ENCODE results near the gene SLC4A4.

DNA sequence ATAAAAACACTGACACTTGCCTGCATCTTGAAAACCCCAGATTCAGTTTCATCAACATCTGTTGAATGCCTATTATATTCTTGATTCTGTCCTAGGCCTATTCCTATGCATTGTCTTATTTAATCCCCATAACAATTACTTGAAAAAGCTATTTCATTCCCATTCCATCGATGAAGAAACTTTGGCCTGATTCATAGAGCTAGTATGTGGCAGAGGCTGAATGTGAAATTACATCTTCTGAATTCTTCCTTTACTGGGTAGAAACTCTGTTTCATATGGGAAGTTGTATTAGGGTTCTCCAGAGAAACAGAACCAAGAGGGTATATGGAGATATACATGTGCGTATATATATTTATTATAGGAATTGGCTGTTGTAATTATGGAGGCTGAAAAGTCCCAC is 35.0 kb upstream of the SLC4A4 start:
- TF ChIP-seq, protein P1, sequence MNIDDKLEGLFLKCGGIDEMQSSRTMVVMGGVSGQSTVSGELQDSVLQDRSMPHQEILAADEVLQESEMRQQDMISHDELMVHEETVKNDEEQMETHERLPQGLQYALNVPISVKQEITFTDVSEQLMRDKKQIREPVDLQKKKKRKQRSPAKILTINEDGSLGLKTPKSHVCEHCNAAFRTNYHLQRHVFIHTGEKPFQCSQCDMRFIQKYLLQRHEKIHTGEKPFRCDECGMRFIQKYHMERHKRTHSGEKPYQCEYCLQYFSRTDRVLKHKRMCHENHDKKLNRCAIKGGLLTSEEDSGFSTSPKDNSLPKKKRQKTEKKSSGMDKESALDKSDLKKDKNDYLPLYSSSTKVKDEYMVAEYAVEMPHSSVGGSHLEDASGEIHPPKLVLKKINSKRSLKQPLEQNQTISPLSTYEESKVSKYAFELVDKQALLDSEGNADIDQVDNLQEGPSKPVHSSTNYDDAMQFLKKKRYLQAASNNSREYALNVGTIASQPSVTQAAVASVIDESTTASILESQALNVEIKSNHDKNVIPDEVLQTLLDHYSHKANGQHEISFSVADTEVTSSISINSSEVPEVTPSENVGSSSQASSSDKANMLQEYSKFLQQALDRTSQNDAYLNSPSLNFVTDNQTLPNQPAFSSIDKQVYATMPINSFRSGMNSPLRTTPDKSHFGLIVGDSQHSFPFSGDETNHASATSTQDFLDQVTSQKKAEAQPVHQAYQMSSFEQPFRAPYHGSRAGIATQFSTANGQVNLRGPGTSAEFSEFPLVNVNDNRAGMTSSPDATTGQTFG (tag by site-specific recombination; IDR thresholded peaks at IDR 0.05; ENCODE audit: borderline replicate concordance), result no peak
- TF ChIP-seq, protein P2, sequence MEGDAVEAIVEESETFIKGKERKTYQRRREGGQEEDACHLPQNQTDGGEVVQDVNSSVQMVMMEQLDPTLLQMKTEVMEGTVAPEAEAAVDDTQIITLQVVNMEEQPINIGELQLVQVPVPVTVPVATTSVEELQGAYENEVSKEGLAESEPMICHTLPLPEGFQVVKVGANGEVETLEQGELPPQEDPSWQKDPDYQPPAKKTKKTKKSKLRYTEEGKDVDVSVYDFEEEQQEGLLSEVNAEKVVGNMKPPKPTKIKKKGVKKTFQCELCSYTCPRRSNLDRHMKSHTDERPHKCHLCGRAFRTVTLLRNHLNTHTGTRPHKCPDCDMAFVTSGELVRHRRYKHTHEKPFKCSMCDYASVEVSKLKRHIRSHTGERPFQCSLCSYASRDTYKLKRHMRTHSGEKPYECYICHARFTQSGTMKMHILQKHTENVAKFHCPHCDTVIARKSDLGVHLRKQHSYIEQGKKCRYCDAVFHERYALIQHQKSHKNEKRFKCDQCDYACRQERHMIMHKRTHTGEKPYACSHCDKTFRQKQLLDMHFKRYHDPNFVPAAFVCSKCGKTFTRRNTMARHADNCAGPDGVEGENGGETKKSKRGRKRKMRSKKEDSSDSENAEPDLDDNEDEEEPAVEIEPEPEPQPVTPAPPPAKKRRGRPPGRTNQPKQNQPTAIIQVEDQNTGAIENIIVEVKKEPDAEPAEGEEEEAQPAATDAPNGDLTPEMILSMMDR (tag by site-specific recombination; IDR thresholded peaks at IDR 0.05), result no peak
- no peak for TF ChIP-seq ZNF629 (tag by site-specific recombination; IDR thresholded peaks at IDR 0.05)

All from HEK293 (cell line).